GM18909 (cell line): ENCODE measurements around the gene CENPU.

Source experiments
- ATAC-seq: cut with Tn5 transposase; IDR thresholded peaks from one replicate; pipeline ENCODE4 v1.9.1; 2021; ENCODE audit warnings: mild to moderate bottlenecking; ENCODE audit not compliant: unreplicated experiment, poor library complexity

The CENPU gene

DNA sequence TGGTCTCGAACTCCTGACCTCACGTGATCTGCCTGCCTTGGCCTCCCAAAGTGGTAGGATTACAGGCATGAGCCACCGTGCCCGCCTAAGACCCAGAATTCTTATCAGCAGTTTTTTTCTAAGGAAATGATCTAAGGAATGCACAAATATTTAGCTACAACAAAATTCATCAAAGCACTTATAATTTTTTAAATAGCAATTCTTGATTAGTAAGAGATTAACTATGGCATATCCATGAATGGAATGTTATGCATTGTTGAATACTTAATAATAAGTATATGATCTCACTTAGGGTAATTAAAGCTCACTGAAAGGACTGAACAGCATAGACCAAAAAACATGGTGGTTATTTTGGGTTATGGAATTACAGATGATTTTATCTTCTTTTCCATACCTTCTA lies 18.4 kb downstream of the CENPU start:
- ATAC-seq = no peak

DNA sequence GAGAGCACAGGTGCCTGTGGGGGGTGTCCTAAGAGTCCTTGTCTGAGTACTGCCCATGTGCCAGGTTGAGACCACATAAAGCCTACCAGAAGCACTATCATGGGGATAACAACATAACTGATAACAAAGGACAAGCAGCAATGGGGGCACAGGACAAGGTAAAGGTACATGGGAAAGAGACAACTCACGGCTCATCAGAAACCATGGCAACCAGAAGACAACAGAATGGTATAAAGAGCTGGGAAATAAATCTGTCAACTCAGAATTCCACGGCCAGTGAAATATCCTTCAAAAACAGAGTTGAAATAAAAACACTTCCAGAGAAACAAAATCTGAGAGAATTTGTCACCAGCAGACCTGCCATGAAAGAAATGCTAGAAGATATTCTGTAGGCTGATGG lies 20.0 kb downstream of the CENPU start:
- no peak for ATAC-seq

DNA sequence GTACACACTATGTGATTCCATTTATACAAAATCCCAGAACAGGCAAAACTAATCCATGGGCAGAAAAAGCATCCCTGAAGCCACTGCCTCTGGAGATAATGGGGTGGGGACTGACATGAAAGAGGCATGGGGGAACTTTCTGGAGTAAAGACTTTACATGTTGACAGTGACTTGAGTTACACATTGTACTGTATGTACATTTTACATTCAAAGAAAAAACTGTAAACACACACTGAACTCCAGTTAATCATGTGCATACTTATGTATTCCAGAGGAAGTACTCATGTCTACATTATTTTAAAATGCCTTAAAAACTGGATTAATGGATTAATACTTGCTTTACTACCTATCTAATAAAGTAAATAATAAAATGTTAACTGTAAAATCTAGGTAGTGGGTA lies 21.6 kb downstream of the CENPU start:
- ATAC-seq = no peak

DNA sequence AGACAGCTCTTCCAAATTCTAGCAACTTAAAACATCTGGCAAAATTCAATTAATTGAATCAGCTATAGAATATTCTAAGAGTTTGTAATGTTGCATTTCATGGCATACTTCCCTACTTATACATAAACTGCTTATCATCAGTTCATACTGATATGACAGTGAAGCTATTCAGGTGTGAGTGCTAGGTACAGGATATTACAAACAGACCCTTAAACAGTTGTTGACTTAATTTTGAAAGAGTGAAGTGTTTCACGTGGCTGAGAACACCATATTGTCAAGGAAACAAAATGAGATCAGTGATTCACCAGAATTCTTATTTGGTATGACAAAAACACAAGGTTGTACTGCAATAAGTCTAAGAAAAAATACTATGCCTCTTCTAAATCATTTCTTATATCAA lies 27.4 kb downstream of the CENPU start:
- ATAC-seq = no peak

DNA sequence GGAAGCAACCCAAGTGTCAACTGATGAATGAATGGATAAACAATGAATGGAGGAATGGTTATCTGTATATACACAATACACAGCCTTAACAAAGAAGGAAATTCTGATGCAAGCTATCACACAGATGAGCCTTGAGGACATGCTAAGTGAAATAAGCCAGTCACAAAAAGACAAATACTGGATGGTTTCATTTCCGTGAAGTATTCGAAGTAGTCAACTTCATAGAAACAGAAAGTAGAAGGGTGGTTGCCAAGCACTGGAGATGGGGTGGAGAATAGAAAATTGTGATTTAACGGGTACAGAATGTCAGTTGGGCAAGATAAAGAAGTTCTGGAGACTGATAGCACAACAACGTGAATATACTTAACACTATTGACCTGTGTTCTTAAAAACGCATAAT lies 28.2 kb downstream of the CENPU start:
- ATAC-seq = no peak

DNA sequence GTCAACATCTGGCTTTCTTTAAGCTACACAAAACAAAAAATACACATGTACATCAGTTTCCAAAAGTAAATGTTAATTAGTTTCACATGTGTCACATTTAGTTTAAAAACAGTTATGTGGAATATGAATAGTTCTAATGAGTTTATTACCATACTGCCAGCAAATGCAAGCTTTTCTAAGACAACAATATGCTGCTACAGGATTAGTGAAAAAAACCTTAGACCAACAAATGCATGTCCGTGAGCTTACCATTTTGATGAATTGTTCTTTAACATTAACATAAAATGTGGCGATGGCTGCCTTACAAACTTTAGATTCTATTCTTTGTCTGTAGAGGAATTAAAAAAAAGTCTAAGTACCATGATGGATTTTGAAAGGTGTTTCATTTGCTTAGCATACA lies 31.8 kb downstream of the CENPU start:
- no peak for ATAC-seq

DNA sequence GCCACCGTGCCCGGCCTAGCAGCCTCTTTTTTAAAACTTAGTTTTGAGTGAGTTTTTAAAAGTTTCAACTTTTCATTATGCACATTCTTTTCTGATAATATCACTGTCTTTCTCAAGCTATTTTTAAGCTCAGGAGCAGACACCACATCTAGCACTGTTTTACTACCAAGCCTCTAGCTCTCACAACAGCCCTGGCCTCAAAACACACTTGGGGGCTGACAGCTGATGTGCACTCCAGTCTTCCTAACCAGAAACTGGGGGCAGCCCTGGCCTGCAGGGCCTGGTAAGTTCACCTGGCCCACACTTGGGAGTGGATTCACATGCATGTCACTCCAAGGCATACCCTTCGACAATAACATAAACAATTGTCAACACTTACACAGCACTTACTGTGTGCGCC lies 34.0 kb downstream of the CENPU start:
- ATAC-seq = no peak

DNA sequence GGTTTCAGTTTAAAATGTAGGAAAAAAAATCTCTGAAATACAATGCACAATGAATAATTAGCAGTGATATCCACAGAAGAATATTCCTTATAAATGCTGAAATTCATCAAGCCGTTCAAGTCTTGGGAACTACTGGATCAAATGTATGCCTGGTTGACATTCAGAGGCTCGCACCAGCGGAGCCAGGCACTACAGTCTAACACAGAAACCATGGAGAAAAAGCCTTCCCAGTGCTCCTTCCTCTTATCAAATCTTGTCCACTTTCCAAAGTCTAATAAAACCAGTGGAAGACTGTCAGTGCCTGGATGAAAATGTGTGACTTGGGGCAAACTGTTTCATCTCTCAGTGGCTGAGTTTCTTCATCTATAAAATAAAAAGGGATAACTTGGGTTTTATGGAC lies 35.9 kb downstream of the CENPU start:
- ATAC-seq = no peak

DNA sequence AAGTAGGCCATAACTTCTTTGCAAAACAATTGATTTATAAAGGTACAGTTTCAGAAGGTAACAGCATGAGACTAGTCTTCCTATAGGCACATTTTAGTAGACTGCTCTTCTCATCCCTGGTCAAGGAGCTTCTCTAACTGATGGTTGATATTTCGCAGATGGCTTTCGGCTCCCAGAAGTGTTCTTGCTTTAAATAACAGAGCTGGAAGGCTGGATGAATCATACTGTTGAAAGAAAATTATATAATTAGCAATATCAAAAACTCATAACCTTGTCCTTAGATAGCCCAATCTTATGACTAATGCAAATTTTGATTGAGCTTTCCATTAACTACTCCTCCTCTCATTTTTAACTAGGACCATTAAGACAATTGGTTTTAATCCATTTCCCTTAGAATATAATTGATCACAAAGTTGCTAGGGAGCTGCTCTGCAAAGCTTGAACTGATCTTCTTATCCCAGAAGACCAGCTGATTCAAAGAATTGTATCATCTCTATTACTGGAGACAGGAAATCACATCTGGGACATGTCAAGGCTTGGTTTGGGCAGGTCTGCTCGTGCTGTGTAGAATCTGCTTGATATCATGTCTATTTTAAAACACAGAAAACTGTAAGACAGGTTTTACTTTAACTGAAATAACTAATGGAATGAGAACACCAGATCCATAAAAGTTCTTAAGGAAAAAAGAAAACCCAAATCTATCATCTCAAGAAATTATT lies 38.6 kb downstream of the CENPU start:
- ATAC-seq = no peak

DNA sequence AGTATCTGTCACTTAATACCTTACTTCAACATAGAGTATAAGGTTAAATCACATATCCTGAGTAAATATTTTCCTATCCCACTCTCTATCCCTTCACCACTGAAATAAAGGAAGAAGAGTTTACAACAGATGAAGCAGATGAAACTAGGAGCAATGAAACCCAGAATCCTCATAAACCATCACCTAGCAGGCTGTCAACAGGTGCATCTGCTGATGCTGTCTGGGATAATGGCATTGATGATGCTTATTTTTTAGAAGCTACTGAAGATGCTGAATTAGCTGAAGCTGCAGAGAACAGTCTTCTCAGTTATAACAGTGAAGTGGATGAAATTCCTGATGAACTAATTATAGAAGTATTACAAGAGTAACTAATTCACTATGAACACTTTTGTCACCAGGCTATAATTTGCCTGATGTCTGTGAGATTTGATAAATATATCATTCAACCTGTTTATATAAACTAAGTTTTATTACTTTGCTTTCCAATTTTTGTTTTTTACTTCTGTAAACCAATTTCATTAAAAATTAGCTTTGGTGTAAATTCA lies 39.4 kb downstream of the CENPU start:
- ATAC-seq = no peak

DNA sequence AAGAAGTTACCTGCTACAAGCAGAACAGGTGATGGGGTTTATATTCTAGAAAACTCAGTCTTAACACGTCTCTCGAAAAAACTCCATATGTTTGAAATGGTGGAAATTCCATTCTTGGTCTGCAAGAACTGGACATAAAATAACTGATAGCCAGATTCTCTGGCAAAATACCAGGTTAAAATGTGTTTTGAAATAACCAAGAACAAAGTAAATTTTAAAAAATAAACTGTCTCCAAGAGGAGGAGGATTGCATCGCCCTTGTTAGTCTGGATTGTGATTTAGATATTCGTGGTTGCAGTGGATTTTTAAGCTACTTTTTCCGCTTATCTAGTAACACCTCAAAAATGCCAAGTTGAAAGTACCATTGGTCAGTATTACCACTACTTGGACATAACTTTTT lies 40.8 kb downstream of the CENPU start:
- no peak for ATAC-seq

DNA sequence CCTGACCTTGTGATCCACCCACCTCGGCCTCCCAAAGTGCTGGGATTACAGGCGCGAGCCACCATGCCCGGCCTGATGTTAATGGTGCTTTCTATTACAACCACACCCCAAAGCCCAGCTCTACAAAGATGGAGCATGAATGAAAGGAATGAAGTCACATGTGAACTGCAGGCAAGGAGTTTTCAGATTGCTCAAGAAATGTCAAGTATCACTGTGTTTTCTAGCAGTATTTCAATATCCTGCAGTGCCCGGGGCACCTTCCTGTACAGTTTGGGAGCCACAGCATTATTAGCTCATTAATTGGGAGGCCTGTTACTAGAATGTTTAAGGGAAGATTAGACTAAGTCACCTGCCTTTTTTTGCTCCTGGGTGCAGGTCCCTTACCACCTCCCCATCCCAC lies 44.2 kb downstream of the CENPU start:
- ATAC-seq = no peak

DNA sequence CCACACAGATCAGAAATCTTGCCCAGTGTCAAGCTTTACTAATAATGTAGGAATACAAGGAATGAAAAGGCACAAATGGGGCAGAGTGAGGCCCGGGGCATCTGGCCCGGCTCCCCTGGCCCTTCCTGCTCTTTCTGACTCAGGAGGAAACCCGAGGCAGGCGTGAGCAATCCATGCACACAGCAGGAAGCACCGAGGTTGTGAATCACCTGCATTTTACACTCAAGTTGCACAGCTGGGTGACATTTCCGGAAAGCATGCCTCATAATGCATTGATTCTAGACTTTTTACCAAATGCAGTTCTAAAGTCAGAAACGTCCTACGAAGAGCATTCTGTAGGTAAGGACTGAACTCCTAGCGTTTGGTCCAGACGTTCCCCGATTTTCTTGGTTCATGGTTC lies 45.4 kb downstream of the CENPU start:
- ATAC-seq = no peak

DNA sequence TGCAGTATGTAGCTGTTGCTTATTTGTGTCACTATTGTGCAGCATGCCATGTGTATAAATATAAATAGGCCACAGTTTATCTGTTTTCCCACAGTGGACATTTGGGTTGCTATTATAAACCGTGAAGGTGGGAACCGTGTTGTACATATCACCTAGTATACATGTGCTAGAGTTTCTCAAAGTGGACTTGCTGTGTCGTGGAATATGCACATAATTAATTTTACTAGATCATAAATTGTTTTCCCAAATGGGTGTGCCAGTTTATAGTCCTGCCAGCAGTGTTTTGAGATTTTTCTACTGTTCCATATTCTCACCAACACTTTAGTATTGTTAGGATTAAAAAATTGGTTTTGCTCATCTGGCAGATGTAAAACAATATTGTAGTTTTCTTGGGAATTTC lies 45.9 kb downstream of the CENPU start:
- ATAC-seq = no peak

DNA sequence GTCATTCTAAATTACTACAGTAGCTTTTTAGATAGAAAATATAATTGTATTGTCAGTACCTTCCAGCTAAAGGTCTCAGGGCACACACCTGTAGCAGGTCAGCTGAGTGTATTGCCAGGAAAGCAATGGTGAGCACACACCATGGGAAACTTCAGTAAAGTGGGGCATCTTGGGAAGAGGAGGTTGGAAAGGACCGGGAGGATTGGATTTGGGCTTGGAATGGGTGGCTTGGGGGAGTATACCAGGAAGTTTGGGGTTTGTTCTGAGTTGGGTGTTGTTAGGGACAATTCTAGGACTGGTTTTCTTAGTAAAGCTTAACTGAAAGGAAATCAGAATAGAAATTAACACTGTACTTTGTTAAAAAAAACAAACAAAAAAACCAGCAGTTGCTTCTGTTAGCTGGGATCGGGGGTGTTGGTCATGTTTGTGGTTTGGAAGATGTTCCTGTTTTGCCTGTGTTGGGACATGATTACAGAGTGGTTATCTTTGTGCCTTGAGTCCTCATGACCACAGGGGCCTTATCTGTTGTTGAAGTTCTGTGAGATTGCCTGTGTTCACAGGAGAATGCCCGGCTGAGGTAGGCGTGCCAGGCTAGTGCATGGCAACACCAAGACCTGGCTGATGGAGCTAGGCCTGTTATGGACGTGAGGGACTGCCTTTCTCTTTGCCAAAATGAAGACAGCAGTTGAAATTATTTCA lies 49.3 kb downstream of the CENPU start:
- no peak for ATAC-seq

DNA sequence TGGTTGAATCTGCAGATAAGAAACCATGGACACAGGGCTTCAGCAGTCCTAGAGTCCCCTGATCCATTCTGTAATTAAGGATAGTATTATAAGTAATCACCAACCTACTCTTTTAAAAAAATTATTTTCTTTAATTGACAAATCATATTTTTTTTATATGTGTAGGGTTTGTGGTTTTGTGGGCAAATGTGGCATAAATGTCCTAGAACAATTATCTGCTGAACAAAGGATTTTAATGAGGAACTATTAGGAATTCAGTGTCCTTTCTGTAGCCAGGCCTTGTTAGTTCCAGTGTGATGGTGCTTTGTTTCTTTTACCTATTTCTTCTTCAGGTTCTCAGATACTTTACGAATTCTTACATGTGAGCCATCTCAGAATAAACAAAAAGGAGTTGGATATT lies 52.0 kb downstream of the CENPU start:
- ATAC-seq = no peak

DNA sequence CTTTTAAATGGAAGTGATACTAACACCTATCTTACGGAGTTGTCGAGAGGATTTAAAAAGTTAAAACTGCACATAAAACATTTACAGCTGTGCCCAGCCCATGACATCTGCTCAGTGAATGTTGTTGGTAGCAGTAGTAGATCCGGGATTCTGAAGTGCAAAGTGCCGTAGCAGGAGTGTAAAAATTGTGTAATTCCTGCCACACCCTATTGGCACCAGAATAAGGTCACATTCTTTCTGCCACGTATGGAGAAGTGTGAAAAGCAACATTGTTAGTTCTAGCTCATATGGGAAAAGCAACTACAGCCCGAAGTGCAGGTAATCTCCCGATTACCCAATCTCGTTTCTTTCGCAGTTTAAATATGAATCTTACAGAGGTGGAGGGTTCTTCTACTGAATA lies 53.2 kb downstream of the CENPU start:
- no peak for ATAC-seq

DNA sequence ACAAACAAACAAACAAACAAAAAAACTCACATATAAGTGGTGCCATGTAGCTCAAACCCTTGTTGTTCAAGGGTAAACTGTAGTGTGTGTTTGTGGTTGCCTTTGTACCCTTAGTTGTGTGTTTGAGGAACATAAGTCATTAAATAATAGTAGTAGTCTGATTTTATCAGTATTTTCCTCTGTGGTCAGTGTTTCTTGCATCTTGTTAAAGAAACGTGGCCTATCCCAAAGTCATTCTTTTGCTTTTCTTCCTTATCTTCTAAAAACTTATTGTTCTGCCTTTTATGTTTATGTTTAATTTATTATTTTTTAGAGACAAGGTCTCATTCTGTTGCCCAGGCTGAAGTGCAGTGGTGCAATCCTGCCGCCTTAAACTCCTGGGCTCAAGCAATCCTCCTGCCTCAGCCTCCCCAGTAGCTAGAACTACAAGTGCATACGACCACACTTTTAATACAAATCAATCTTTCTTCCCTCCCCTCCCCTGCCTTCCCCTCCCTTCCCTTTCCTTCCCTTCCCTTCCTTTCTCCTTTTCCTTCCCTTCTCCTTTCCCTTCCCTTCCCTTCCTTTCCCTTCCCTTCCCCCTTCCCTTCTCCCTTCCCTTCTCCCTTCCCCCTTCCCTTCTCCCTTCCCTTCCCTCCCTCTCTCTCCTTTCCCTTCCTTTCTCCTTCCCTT lies 57.9 kb downstream of the CENPU start:
- ATAC-seq = no peak

DNA sequence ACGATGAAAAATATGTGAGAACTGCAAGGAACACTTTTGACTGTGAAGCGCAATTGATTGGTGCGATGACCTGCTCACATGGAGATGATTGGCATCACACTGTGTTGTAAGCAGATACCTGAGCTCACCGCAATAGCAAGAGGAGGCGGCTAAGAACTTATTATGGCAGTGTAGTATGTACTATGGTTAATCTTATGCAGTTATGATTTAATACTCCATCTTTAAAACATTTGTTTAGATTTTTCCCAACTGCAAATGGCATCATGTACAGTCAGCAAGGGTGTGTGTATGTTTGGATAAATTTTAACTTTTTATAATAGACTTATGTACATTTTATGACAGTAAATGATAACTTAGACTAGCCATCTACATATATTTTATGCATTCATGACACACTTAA lies 58.9 kb downstream of the CENPU start:
- ATAC-seq = no peak

DNA sequence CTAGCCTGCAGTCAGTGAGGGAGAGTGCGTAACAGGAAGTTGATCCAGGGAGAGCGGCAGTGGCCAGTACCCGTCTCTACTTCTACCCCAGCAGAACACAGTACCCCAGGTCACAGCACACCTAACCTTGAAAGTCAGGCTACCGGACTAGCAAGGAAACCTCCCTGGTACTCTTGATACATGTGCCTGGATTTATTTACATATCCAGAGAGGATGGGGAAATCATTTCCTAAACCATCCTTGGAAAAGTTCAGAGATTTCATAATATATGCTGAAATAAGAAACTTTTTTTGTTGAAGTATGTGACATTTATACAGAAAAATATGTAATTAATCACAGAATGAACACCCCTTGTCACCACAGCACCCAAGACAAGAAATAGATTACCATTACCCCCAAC lies 59.9 kb downstream of the CENPU start:
- no peak for ATAC-seq

DNA sequence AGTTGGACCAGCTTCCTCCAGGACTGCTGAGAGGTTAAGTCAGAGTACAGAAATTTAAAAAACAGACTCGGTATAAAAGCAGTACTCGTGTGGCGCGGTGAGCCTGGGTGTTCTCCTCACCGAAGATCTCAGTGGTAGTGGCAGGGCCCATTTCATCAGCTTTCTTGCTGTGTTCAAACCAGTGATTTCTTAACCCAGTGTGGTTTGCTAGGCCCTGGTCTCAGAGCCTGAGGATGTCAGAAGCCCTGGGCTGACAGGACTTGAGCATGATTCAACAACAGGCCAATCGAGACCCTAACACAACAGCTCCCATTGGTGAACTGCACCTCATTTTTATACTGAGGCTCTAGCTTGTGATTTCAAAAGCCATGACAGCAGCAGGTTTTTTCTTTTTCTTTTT lies 61.2 kb downstream of the CENPU start:
- ATAC-seq = no peak
